NCI-H345 treated with DMSO at 0.1 percent for 48 hours (cell line): ENCODE measurements around the gene EYA4.
"Not testable (repeated sequence)": the region's sequence is repeated elsewhere in the genome, so short reads cannot be mapped to it uniquely, and the experiment has no call there.

Source experiments
- DNase-seq: peaks from one replicate; lab custom pipeline; 2025; ENCODE audit not compliant: unreplicated experiment; lab: John Stamatoyannopoulos, UW

The EYA4 gene

DNA sequence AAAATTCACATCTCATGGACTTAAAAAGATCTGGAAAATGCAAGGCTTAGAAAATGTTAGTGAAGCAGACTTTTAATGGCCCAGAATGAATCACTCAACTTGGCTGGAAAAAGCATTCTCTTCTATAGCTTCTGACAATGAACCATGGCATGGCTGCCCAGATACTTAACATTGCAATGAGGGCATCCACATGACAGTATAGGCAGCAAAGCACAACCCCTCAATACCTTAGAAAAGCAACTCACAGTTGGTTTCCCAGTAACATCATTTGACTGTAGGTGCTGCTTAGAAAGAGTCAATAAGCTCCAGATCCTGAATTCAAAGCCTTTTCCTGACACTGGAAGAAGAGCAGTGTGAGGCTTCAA lies 155.8 kb downstream of the EYA4 start:
- no peak for DNase-seq

DNA sequence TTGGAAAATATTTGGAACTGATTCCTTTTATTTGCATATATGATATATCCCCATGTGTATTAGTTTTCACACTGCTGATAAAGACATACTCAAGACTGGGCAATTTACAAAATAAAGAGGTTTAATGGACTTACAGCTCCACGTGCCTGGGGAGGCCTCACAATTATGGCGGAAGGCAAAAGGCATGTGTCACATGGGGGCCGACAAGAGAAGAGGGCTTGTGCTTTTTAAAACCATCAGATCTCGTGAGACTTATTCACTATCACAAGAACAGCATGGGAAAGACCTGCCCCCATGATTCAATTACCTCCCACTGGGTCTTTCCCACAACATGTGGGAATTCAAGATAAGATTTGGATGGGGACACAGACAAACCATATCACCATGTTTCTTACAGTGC lies 156.4 kb downstream of the EYA4 start:
- not testable (repeated sequence) for DNase-seq

DNA sequence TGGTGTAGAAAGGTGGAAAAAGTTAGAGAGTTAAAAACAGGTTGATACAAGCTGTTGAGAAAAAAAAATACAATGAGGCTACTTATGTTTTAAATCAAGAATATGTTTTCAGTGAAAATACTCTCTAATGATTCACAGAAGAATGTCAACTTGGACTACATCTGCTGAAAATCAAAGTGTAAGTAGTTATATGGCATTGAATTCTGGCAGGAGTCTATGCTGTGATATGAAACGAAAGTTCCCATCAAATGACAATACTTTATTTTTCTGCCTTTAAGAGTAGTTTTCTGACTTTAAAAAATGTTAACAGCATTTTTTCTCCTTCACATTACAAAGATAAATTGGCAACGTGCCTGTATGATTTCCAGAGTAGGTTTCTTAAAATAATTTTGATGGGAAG lies 158.3 kb downstream of the EYA4 start:
- no peak for DNase-seq

DNA sequence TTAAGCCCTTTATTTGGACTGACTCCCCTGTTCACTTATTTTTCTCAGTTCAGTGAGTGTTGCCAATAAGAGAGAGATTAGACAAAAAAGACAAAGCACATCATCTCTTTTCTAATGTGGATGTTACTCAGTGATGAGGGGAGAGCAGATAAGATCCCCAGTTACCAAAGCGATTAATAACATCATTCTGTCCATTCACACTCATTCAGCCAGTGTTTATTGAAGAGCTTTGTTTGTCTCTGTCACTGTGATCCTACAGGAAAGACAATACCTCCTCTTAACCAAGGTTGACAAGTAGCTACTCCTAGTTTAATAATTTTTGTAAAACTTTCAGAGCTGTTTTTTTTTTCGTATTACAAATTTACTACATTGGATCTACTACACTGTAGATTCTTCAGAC lies 163.0 kb downstream of the EYA4 start:
- no peak for DNase-seq

DNA sequence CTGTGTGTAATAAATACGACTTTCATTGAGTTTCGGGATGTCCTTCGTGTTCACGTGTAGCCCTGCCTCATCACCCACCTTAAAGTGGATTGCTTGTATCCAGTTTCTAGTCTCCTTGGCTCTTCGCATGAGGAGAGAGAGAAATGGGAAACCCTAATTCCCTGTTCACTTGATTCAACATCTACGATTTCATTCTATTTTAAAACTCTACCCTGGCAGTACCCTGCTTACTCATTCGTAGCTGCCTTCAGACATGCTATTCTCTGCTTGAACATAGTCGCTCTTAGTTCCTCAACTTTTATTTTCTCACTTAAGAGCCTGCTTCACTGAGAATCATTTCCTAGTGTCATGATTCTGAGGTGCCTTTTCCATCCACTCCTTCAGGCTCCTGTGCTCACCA lies 163.6 kb downstream of the EYA4 start:
- no peak for DNase-seq

DNA sequence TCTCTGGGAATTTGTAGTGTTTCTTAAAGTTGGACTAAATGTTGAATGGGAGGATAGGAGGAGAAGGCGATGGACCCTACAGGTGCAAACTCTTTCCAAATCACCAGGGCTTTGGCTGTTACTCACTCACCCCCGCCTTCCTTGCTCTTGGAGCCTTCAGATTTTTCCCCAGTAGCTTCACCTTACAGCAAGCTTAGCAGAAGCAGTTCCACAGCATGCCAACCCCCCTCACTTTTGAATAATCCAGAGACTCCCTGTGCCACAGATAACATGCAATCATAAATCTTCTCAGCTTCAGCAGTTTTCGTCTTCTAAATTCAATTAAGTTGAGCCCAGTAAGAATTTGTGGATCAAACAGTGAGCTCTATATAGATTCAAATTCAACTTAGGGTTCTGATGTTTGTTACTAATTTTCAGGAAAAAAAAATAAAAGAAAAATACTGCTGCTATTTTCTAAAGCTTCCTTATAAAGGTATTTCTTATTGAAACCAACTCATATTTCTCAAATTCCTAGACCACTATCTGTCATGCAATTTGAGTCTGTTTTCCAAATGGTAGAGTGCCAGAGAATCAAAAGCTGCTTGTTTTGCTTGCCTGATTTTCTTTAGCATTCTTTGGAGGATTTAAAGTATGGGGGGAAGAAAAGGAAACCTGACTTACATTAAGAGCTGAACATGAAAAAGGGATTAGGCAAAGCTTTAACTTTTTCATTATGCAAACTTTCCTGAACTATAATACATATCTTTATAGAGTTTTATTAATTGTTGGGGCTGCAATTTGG lies 166.4 kb downstream of the EYA4 start:
- no peak for DNase-seq

DNA sequence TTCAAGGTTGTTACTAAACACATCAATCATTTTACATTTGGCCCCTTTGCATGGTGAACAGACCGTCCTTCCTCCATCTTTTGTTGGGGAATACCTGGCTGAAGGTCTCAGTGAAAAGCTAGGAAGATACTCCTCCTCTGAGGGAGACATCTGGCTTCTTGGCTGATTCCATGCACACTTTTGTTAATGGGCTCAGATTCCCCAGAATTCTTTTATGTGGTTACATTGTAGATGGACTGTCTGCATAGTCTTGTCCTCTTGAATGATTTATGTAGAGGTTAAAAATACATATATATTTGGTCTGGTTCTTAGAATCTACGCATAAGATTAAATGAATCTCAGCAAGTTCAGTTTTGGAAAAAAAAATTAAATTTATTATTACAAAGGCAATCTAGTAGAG lies 167.0 kb downstream of the EYA4 start:
- no peak for DNase-seq

DNA sequence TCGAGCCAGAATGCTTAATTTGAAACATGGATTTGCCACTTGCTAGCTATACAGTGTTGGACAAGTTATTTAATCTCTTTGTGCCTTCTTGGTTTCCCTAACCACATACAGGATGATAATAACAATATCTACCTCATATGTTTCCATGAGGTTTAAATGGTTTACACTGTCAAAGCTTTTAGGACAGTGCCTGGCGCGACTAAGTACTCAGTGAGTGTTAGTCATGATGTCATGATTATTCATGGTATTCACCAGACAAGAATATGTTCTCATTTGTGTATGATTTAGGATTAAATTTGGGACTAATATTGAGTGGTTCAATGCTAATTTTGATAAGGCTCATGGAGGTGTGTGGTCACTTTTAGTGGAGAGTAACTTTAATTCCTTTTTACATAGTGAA lies 167.4 kb downstream of the EYA4 start:
- DNase-seq, result no peak

DNA sequence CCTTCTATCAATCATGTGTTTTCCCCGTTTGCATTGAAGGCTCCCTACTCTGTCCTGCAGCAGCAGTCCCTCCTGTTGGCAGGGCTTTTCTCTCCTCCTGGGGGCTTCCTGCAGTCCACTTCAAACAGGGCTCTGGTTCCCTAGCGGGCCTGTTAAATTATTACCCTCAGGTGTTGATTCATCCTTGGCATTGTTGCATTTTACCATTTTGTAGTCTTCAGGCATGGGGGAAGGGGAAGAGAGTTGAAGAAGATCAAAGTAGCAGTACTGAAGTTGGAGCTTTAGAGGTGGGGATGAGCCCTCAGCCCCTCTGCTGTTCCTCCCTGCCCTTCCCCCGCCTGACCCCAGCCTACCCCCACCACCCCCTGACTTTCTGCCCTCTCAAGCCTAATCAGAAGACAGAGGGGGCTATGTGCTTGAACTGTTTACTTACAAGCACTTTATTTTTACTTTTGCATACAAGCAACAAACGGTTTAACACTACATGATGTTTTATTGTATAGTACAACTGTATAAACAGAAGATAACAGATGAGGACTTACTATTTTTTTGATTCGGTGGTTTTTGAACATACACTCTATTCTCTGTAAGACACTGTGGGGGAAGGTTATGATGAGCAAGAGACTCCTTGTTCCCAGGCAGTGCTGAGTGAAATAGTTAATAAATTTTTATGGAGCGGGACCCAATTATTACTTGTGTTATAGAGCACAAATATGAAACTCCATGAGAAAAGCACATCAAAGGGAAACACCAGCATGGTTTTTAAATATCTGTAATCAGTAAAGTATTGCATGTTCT lies 169.7 kb downstream of the EYA4 start:
- DNase-seq, result no peak

DNA sequence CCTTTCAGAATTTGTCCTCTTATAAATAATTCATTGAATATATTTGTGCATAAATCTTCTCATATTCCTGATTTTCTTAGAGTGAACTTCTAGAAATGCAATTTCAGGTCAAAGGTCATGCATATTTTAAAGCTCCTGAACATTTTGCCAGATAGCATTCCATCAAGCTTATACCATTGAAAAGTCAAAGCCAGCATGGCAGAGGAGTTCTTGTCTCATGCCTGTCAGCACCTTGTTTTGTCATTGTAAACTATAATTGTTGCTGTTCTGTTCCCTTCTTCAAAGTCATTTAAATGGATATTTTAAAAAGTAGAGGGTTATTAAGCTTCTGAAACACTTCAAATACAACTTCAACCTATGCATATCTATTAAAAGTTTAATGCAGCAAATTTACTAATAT lies 170.6 kb downstream of the EYA4 start:
- no peak for DNase-seq

DNA sequence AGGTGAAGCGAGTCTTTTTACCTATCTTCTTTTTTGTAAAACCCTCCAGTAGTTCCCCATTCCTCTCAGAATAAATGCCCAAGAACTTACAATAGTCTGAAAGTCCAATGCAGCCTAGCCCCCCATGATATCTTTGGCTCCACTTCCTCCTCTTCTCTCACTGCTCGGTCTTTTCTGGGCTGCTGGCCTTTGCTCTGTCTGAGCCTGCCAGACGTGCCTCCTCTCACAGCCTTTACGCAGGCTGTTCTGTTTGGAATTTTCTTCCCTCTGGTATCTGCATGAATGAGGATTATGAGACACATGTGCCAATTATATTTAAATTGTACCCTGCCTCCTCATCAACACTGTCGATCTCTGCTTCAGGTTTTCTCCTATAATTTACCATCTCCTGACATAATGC lies 174.1 kb downstream of the EYA4 start:
- no peak for DNase-seq

DNA sequence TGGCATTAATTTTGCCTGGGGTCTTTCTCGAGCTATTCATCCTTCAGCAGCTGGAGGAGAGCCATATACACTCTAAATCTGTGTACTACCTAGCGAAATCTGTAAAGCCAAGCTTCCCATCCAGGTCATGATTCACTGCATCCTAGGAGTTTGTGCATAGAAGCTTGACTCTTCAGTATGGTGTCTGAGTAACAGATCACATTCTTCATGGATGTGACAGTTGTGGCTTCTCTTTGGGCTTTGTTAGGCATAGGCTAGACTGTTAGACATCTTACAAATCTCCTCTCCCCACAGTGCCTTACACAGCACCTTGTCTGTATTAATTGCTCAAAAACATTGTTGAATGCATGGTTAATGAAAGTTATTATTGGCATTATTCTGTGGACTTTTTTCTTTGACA lies 177.0 kb downstream of the EYA4 start:
- no peak for DNase-seq

DNA sequence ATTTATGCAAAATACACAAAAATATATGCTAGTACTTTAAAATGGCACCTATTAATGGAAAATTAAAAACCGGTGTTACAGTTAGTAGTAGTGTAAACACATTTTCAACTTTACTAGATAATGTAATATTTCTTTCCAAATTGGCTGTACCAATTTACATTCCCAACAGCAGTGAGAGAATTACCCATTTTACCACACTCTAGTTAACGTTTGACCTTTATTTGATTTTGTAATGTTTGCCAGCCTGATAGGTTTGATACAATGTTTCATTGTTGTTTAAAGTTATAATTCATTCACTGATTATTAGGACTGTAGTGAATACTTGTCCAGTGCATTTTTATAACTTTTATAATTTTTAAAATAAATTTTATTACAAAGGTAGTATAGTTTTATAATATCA lies 182.1 kb downstream of the EYA4 start:
- no peak for DNase-seq

DNA sequence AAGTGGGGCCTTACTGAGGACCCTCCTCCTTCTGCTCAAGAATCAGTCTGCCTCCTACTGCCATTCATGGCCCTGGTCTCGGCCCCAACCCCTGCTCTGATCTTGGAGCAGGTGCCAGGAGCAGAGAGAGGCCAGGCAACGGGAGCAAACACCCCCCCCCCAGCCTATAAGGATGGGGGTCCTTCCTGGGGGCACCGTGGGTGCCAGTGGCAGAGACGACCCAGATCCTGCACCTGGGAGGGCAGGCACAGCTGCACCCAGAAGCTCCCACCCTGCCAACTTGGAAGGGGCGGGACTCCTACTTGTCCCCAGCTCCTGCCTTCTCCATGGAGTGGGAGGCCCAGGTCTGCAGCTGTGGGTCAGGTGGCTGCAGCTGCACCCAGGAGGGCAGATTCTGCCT lies 183.2 kb downstream of the EYA4 start:
- DNase-seq, result no peak

DNA sequence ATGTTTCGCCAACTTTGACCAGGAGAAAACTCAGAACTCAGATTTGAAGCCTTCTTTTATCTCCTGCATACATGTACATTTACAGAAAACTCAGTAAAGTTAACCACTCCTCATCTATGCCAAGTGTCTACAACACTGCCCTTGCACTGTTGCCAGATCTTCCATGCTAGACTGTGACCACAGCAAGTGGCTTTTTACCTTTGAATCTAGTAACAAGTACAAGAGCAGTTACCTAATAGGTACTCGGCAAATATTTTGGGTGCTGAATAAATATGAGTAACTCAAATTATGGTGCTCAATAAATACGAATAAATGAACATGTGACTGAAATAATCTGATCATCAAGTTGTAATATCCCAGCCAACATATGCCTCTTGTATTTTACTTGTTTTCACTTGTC lies 184.9 kb downstream of the EYA4 start:
- no peak for DNase-seq

DNA sequence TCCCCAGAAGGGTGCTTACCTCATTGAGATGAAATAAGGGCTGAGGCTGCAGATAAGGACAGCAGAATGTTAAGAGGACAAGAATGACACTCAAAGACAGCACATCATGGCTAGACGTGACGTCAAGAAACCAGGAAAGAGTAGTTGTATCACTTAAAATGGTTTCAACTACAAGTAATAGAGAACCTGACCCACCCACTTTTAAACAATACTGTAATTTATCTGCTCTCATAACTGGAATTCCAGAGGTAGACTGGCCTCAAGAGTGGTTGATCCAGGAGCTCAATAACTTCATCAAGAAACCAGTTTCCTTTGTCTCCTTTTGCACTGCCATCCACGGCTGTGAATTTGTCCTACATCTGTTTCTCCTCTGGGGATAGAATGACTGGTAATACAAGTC lies 187.1 kb downstream of the EYA4 start:
- DNase-seq, result no peak

DNA sequence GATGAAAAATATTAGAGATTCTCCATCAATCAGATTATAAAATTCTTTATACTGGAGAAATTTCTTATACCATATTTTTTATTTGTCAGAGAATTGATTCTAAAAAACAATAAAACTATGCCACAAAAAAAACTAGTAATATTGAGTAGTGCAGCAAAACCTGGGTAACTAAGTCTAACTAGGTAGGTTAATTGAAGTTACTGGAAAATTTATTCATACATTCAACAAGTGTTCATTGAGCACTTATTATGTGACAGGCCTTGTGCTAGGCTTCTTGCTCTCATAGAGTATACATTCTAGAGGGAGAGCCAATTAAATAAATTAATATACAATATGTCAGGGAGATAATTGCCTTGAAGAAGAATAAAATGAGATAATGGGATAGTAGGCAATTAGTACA lies 189.4 kb downstream of the EYA4 start:
- DNase-seq, result no peak

DNA sequence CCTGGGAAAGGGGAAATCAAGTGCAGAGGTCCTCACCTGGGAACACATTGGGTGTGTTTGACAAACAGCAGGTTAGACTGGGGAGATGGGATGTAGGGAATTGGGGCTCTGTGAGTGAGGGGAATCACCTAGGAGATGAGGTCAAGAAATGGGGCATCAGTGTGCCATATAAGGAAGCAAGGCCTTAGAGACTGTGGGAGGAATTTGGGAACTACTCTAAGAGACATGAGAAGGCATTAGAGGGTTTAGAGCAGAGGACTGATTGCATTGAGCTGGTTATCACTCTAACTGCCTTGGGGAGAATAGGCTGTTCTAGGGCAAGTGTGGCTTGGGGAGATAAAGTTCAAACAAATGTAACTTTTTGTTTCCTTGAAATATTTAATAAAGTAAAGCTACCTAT lies 189.9 kb downstream of the EYA4 start:
- no peak for DNase-seq

DNA sequence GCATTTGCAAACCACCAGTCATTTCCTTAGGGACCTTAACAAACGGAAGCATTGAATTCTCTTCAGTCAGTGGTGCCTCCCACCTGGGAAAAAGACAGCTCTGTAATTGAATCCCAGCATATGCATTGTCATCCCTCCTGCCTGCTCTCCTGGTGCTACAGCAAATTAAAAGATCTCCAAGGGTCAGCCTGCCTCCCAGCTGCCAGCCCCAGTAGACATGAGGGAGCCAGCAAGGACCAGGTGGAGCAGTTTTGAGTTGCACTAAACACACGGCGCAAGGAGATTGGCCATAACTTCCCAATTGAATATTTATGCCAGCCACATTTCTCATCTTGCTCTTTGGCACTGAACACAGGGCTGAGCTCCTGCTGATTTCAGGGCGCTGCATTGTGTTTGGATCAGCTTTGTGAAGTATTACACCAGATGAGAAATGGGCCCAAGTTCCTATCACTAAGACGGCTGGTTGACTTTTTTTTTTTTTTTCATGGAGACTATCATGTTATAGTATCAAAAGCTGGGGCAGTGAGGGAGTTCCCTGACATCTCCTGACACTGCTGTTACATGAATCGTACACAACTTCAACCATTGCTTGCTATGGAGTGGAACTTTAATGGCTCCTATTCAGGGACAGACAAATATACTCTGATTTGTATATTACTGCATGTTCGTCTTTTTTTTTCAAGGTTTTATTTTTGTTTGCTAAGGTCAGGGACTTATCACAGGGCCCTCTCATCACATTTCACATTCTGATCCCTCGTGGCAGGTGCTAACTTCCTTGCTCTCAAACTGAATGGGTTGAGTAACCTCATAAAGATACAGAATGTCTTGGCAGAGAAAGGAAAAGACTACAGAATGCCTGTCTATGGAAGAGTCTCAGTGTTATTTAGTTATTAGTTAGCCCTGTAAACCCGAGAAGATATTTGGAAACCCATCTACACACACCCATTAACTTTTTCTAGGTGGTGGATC lies 191.1 kb downstream of the EYA4 start:
- no peak for DNase-seq

DNA sequence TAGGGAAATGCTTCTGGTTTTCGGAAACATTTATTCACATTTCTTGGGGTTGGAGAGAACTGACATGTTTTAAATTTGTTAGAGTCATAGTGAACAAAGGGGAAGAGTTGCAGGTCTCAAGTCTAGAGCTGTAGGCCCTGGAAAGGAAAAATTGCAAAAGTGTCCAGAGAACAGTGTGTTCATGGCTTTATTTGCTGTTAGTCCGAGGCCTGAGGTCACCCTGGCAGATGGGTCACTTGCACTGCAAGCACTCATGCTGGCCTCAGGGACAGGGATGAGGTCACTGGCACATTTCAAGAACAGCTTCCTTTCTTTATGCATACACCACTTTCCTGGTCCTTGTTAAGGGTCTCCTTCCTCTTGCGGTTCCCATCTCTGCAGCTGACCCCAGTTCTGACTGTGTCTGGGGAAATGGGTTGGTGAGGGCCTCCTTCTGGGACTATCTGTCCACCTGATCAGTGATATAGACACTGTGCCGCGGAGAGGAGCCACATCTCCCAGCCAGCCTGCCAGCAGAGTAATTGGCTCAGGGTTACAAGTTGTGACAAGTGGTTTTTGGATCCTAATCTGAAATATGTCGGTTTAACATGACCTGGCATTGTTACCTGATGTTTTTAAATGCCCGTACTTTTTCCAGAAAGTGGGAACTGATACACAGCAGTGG lies 194.0 kb downstream of the EYA4 start:
- no peak for DNase-seq

DNA sequence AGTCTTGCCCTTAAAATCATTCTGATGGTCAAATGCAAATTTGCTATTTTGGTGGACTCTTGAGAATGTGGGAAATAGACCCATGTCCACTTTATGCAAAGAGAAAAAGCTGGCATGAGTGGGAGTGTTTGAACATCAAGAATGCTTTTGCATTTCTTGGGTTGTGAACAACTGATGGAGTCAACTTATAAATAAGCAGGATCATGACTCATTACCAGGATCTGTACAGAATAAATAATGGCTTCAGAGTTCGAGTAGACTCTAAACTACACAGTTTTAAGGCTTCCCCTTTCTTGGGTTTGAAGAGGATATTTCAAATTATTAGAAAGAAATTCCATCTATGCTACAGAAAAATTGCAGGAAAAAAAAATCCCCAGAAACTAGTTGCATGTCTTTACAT lies 195.5 kb downstream of the EYA4 start:
- no peak for DNase-seq
